ENCODE measurements around the gene TPCN2.
A peak's percentile ranks its signal among the peaks of the same experiment; 100 is the strongest.

TPCN2 gene

GRCh38 chr11:69039501-69039900 lies 9.2 kb upstream of the TPCN2 start:
- DNase-seq, result no peak

GRCh38 chr11:69040051-69040450 lies 8.7 kb upstream of the TPCN2 start:
- no peak for DNase-seq

DNA sequence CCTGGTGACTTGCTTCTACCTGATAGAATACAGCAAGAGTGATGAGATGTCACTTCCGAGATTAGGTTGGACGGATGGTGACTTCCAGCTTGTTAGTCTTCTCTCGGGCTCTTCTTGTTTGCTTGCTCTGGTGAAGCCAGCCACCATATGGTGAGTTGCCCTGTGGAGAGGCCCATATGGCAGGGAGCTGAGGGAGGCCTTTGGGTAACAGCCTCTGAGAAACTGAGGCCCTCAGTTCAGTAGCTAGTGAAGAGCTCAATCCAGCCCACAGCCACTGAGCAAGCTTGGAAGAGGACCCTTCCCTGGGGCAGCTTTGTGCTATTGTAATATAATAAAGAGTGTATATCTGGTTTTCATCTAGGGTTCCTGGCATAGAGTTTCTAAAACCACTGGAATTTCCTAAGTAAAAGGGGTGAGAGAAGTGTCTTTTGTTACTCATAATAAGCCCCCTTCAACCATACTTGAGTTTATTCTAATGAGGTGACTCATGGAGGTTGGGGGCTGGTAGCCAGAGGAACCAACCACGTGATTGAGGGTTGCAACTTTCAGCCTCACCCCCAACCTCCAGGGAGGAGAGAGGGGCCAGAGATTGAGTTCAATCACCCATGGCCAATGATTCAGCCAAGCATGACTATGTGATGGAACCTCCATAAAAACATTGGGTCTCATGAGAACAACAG lies 8.0 kb upstream of the TPCN2 start:
- no peak for DNase-seq

DNA sequence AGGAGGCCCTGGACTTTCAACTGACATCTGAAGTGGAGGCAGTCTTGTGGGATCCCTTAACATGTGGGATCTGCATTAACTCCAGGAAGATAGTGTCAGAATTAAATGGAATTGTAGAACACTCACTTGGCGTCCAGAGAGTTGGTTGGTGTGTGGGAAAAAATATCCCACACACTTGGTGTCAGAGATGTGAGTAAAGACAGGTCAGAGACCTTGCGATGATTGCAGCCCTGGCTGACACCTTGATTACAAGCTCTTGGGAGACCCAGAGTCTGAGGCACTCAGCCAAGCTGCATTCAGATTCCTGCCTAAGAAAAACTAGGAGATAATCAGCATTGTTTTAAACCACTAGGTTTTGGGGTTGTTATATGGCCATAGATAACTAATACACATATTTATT lies 7.2 kb upstream of the TPCN2 start:
- DNase-seq, result no peak

GRCh38 chr11:69044111-69045013 lies 4.4 kb upstream of the TPCN2 start:
- DNase-seq, result peak; percentile 88

GRCh38 chr11:69048031-69048693 lies 570 bp upstream of the TPCN2 start:
- no peak for DNase-seq

DNA sequence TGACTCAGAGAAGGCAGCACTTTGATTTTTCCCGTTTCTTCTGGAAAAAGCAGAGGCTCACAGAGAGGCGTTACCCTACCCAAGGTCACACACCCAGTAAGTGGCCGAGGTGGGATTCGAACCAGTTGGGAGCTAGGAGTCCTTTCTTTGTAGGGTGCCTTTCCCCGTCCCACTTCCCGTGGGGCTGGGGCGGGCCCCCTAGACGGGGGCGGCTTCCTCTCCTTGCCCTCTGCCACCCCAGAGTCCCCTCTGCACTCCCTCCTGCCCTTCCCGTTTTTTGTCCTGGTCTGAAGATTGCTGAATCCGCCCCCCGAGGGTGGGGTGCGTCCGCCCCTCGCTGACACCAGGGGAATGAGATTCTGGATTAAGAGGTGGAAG lies 747 bp downstream of the TPCN2 start:
- DNase-seq, result peak; percentile 49

- no peak for DNase-seq
Observed at GRCh38 chr11:69050592-69051380, 2.1 kb downstream of the TPCN2 start.

- no peak for DNase-seq
Observed at GRCh38 chr11:69051381-69052342, 2.9 kb downstream of the TPCN2 start.

DNA sequence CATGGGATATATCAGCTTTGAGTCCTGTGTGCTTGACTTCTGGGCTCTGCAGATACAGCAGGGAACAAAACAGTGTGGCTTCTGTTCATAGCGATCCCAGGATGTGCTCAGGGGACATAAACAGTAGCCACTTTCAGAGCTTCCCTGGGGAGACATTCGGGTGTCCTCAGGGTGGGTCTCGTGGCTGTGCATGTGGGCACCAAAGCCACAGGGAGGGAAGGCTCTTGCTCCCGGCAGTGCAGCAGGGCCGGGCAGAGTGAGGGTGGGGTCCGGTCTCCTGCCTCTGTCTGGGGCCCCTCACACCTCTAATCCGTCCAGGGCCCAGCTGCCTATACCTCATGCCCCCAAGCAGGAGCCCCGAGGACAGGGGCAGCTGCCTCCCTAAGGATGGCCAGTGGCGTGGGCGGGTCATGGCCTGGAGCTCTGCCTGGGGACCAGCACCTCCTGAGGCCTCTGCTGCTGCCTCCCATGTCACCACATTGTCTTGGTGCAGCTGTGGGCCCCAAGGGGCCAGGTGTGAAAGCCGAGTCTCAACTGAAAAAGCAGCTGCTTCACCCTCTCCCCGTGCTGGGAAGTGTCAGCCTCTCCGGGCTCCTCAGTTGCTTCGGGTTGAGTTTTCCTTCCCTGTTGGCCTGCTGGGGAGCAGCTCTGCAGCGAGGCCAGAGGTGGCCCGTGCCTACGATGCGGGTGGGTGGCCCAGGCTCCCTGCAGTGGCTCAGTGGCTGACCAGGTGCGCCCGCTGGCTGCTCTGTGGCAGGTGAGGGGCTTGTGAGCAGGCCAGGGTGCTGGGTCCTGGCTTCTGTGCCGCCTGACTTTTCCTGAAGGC lies 3.8 kb downstream of the TPCN2 start:
- DNase-seq, result no peak

- no peak for DNase-seq
Observed at GRCh38 chr11:69053169-69053477, 4.4 kb downstream of the TPCN2 start.

- DNase-seq, result no peak
Observed at GRCh38 chr11:69053546-69054396, 5.0 kb downstream of the TPCN2 start.

GRCh38 chr11:69054397-69055211 lies 5.9 kb downstream of the TPCN2 start:
- no peak for DNase-seq

DNA sequence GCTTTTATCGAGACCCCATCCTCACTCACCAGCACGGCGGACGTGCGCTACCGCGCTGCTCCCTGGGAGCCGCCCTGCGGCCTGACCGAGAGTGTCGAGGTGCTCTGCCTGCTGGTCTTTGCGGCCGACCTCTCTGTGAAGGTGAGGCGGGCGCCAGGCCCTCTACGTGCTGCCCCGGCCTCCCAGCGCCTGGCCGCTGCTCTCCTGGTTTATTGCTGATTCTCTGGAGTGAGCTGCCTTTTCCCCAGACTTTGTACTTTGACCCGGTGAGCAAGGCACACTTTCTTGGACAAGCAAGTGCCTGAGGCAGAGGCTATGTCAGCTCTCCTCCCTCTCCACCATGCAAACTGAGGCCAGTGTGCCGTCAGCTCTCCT lies 6.5 kb downstream of the TPCN2 start:
- DNase-seq, result no peak

DNA sequence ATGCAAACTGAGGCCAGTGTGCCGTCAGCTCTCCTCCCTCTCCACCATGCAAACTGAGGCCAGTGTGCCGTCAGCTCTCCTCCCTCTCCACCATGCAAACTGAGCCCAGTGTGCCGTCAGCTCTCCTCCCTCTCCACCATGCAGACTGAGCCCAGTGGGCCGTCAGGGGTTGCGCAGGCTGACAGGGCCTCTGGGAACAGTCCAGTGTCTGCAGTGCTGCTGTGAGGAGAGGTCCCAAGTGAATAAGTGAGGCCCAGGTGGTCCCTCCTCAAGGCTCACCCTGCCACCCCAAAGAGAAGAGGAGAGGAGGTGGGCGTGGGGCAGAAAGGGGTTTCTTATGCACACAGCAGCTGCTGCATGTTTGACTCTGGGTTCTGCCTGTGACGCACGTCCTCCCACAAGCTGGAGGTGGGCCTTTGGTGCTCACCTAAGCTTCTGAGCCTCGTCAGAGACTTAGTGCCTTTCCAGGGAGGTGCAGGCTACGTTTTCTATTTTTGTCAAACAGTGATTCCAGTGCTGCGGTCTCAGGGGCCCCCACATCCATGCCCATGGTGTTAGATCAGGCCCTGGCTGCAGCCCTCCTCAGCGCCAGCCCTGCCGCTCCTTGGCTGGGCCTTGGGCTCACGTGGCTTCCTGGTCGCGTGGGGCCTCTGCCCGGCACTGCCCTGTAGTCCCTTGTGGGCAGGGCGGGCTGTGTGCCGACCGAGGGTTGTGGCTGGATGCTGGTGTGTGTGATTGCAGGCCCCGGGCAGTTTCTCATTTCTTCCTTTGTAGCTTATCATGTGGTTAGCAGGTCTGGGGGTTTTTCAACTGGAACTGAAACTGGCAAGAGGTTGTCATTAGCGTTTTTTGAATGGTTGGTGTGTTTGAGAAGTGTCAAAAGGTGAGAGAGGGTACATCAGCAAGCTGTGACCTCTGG lies 7.1 kb downstream of the TPCN2 start:
- DNase-seq, result no peak

DNA sequence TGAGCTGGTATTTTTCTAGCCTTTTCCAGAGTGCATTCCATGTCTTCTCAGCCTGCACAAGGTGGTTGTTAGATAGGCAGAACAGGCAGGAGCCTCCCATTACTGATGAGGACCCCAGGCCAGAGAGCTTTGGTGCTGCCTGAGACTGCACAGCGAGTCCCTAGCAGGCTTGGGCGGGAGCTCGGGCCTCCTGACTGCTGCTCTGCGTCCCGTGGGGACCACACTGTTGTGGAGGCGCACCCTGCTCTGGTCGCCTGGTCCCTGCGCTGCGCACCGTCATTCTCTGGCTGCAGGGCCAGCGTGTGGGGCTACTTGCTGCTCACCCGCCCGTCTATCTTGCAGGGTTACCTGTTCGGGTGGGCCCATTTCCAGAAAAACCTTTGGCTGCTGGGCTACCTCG lies 8.5 kb downstream of the TPCN2 start:
- no peak for DNase-seq

DNA sequence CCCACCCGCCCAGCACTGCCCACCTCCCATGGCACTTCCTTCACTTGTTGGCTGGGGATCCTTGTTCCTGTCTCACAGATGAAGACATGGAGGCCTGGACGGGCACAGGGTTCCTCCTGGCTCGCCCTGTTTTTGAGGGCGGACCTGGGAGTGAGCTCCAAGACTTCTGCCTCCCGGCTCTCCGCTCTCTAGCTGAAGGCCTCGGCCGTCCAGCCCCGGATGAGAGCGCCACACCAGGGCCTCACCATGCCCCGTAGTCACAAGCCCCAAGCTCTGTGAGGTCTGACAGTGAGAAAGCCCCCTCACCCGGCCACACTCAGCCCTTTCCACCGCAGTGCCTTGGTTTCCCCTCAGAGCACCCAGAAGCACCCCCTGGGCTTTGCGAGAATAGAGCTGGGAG lies 9.1 kb downstream of the TPCN2 start:
- DNase-seq, result no peak
